Anterior cingulate cortex (tissue), 58 donors: ENCODE measurements around the gene MEAF6.
A peak's percentile ranks its signal among the peaks of the same experiment; 100 is the strongest.

Experiments used
- DNase-seq, 58 donors: peaks; one replicate each; lab custom pipeline; 2025; lab: John Stamatoyannopoulos, UW

MEAF6 gene

DNA sequence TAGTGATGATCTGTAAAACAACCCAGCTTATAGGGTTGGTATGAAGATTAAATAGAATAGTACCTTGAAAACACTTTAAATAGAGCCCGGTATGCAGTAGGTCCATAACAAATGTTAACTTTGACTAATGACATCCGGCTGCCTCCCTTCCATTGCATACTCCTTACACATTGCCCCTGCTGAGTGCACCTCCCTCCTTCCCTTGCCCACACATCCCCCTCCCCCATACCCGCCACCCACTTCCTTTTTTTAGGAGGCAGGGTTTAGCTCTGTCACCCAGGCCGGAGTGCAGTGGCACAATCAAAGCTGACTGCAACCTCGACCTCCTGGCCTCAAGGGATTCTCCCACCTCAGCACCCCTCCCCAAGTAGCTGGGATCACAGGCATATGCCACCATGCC is 64.6 kb downstream of the MEAF6 start:
- peak in 1 of 58 donors; percentile 8 for DNase-seq

DNA sequence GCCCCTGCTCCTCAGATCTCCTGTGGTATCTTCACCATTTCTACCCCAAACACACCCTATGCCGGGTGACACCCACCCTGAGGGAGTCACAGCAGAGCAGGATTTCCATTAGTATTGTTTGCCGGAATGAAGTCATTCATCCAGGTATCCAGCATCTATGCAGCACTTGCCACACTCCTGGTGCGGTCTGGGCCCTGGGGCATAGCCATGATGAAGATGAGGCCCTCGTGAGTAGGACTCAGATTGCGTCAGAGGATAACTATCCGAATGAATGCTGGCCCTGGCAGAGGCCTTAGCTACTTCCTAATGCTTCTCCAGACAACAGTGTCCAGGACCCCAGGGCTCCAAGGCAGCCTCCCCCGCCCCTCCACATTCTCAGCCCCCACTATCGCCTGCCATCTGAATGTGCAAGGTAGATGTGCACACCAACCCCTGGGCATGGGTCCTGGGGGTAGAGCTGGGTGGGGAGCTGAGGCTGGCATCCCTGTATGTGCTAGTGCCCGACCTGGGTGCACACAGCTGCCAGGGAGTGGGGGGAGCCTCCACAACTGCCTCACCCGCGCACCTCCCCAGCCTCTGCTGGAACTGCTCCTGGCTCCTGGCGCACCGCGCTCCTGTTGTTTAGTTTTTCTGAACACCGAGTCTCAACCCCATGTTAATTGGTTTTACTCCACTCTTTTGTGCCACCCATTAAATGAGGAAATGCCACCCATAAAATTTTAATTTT is 65.7 kb downstream of the MEAF6 start:
- no peak for DNase-seq

- DNase-seq: no peak
Observed at GRCh38 chr1:37448185-37448584, 66.4 kb downstream of the MEAF6 start.

- no peak for DNase-seq
Observed at GRCh38 chr1:37446874-37447273, 67.7 kb downstream of the MEAF6 start.

DNA sequence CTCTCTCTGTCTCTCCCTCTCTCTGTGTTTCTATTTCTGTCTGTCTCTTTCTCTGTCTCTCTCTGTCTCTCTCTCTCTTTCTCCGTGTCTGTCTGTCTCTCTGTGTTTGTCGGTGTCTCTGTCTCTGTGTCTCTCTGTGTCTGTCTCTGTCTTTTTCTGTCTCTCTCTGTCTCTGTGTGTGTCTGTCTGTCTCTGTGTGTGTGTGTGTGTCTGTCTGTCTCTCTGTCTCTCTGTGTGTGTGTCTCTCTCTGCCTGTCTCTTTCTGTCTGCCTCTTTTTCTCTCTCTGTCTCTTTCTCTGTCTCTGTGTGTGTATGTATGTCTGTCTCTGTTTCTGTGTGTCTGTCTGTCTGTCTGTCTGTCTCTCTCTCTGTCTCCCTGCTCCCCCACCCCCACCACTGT is 71.9 kb downstream of the MEAF6 start:
- DNase-seq: no peak
